ENCODE measurements around the gene MRTFA.

DNA sequence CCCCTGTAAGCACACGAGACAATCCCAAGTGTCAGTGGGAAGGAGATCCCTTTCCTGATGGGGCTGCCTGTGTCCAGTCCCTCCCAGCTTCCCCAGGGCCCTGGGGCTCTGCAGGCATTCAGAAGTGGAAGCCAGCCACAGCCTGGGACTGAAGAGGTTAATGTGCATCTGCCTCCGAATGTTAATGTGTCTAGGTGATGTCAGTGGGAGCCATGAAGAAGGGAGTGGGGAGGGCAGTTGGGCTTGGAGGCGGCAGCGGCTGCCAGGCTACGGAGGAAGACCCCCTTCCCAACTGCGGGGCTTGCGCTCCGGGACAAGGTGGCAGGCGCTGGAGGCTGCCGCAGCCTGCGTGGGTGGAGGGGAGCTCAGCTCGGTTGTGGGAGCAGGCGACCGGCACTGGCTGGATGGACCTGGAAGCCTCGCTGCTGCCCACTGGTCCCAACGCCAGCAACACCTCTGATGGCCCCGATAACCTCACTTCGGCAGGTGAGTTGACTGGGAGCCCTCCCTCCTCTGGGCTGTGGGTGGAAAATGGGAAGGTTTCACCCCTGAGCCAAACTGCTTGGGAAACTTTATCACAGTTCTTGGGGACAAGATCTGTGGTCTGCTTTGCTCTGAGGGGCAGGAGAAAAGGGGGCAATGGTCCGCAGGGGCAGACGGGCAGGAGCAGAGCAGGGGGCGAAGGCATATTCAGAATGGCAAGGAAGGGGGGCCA is 42.9 kb upstream of the MRTFA start, which contains the start of gene MCHR1:
- TF ChIP-seq CTCF (conservative IDR thresholded peaks at IDR 0.05 in 1 of 2, IDR thresholded peaks at IDR 0.05 in 1 of 2; ENCODE audit: extremely low read depth in 1 of 2, insufficient read depth in 1 of 2, low read depth in 1 of 2, low read length in 2 of 2): no peak
- TF ChIP-seq EZH2 (IDR thresholded peaks at IDR 0.05; ENCODE audit: borderline replicate concordance, low read length): no peak
